ENCODE results near the gene PREX1. TPM values are rescaled to one million over a fixed set of nuclear protein-coding genes. Genes with fewer than 3 reads are reported as not detected.

Gene PREX1
- total RNA-seq, 1 donor from 2014 or later: 248 TPM

DNA sequence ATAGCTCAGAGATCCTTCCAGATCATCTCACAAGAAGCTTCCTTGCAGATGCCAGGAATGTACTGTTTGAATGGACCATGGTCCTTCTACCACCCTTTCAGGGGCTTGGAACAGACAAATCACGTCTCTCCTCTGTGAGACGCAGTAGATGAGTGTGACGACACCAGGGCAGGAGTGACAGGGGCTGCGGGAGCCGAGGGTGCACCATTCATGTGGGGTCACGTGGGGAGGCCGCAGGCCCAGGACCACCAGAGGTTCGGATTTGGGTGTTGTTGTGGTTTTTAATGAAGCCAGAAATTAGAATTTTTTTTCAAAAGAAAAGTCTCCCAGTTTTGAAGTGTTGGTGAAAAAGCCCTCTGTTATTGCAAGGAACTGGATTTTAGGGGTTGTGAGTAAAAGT is 79.2 kb downstream of the PREX1 start:
- H3K36me3 Mint-ChIP-seq (ENCODE audit: low read depth, unreplicated experiment): peaks cover 71% of the 10 kb centered on the region
- DNase-seq (ENCODE audit: low spot score): no peak
- peak overlapping the region; percentile 10 for H3K4me3 Mint-ChIP-seq (ENCODE audit: unreplicated experiment)
- peaks cover 33% of the 10 kb centered on the region for H3K27me3 Mint-ChIP-seq (ENCODE audit: unreplicated experiment)
- peak overlapping the region; percentile 83 for H3K27ac Mint-ChIP-seq (ENCODE audit: unreplicated experiment)
- H3K9me3 Mint-ChIP-seq (ENCODE audit: unreplicated experiment): no peaks in the 10 kb centered on the region
- peaks cover 70% of the 10 kb centered on the region for H3K4me1 Mint-ChIP-seq (ENCODE audit: unreplicated experiment)
- TF ChIP-seq, protein P1, sequence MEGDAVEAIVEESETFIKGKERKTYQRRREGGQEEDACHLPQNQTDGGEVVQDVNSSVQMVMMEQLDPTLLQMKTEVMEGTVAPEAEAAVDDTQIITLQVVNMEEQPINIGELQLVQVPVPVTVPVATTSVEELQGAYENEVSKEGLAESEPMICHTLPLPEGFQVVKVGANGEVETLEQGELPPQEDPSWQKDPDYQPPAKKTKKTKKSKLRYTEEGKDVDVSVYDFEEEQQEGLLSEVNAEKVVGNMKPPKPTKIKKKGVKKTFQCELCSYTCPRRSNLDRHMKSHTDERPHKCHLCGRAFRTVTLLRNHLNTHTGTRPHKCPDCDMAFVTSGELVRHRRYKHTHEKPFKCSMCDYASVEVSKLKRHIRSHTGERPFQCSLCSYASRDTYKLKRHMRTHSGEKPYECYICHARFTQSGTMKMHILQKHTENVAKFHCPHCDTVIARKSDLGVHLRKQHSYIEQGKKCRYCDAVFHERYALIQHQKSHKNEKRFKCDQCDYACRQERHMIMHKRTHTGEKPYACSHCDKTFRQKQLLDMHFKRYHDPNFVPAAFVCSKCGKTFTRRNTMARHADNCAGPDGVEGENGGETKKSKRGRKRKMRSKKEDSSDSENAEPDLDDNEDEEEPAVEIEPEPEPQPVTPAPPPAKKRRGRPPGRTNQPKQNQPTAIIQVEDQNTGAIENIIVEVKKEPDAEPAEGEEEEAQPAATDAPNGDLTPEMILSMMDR (IDR thresholded peaks at IDR 0.05; ENCODE audit: unreplicated experiment): no peak

DNA sequence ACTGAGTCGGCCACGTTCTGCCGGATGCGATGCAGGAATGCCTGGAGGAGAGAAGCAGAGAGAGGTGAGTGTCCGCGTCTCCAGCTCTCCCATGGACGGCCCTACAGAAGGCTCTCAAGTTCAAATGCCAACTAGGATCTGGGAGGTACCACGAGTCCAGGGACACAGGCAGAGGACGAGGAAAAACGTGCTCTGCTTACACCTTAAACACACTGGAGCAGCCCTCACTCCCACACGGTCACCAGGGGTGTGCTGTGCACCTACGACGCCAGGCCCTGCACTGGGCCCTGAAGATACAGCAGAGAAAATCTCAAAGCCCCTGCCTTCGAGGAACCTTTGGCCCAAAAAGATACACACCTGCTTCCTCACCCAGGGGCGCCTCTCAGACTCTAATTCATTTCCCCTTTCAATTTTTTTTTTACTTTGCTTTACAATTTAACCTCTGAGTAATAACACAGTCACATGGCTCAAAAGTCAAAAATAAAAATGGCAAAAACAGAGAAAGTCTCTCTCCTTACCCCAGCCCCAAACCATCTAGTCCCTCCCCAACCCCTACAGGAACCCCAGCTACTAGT is 79.9 kb downstream of the PREX1 start:
- TF ChIP-seq, protein P1 (IDR thresholded peaks at IDR 0.05; ENCODE audit: unreplicated experiment): no peak
- peaks cover 74% of the 10 kb centered on the region for H3K36me3 Mint-ChIP-seq (ENCODE audit: low read depth, unreplicated experiment)
- H3K4me3 Mint-ChIP-seq (ENCODE audit: unreplicated experiment): peak overlapping the region; percentile 10

DNA sequence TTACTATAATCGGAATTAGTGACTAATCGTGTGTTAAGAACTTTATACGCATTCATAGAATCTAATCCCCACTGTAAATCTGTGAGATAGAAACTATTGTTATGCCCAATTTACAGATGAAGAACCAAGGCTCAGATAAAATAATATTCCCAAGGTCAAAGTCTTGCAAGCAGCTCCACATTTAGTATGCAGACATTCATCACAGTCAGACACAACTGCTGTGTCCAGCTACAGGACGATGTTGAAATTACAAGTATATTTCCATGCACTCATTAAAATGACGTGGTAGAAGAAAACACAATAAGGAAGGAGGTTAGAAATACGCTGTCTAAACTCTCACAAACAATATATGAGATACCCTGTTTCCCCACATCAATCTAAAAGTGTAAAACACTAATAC is 82.5 kb downstream of the PREX1 start:
- H3K27ac Mint-ChIP-seq (ENCODE audit: unreplicated experiment): no peak overlapping the region
- H3K27me3 Mint-ChIP-seq (ENCODE audit: unreplicated experiment): peaks cover 27% of the 10 kb centered on the region
- TF ChIP-seq, protein P1 (IDR thresholded peaks at IDR 0.05; ENCODE audit: unreplicated experiment): no peak
- peak overlapping the region; percentile 62 for H3K4me3 Mint-ChIP-seq (ENCODE audit: unreplicated experiment)
- H3K4me1 Mint-ChIP-seq (ENCODE audit: unreplicated experiment): peaks cover 54% of the 10 kb centered on the region
- no peaks in the 10 kb centered on the region for H3K9me3 Mint-ChIP-seq (ENCODE audit: unreplicated experiment)
- H3K36me3 Mint-ChIP-seq (ENCODE audit: low read depth, unreplicated experiment): peaks cover 66% of the 10 kb centered on the region
- no peak for DNase-seq (ENCODE audit: low spot score)

More for the DNA sequence above, 79.9 kb downstream of the PREX1 start:
- Mint-ChIP-seq H3K4me1 (ENCODE audit: unreplicated experiment) (peaks cover 70% of the 10 kb centered on the region), H3K27ac (ENCODE audit: unreplicated experiment) (peak overlapping the region; percentile 83), H3K9me3 (ENCODE audit: unreplicated experiment) (no peaks in the 10 kb centered on the region), H3K27me3 (ENCODE audit: unreplicated experiment) (peaks cover 35% of the 10 kb centered on the region)
- no peak for DNase-seq (ENCODE audit: low spot score)

DNA sequence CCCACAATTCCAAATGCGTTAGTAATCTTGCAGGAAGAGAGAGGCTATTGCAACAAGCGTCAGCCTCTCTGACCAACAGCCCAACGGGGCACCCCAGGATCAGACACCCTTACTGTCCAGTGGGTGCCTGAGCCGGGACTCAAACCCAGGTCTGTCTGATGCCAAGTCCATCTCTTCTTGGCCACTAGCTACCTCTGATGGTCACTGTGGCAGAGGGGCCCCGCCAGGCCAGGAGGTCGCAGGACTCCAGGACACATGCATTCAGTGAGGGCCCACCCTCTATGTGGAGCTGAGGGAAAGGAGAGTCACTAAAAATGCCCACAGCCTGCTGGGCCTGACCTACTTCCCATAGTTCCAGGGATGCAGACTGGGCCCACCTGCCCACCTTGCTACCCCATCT is 83.3 kb downstream of the PREX1 start:
- H3K27me3 Mint-ChIP-seq (ENCODE audit: unreplicated experiment): peaks cover 23% of the 10 kb centered on the region
- H3K4me1 Mint-ChIP-seq (ENCODE audit: unreplicated experiment): peaks cover 48% of the 10 kb centered on the region
- H3K27ac Mint-ChIP-seq (ENCODE audit: unreplicated experiment): no peak overlapping the region
- DNase-seq (ENCODE audit: low spot score): no peak
- H3K4me3 Mint-ChIP-seq (ENCODE audit: unreplicated experiment): no peak overlapping the region
- H3K36me3 Mint-ChIP-seq (ENCODE audit: low read depth, unreplicated experiment): peaks cover 59% of the 10 kb centered on the region
- TF ChIP-seq, protein P1 (IDR thresholded peaks at IDR 0.05; ENCODE audit: unreplicated experiment): no peak
- no peaks in the 10 kb centered on the region for H3K9me3 Mint-ChIP-seq (ENCODE audit: unreplicated experiment)

DNA sequence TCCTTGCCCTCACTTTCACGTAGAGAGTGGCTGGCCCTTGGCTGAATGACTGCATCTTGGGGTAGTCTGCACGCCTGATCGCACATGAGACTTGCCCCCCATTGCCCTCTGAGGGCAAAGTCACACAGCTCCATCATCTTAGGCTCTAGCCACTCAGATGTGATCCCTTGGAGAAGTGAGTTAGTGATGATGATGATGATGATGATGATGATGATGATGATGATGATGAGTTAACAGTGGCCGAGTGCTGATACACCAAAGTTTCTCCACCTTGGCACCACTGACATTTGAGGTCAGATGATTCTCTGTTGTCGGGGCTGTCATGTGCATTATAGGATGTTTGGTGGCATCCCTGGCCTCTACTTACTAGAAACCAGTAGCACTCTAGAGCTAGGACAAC is 84.0 kb downstream of the PREX1 start:
- TF ChIP-seq, protein P1 (IDR thresholded peaks at IDR 0.05; ENCODE audit: unreplicated experiment): no peak
- Mint-ChIP-seq H3K27me3 (ENCODE audit: unreplicated experiment) (peaks cover 22% of the 10 kb centered on the region), H3K27ac (ENCODE audit: unreplicated experiment) (no peak overlapping the region), H3K36me3 (ENCODE audit: low read depth, unreplicated experiment) (peaks cover 60% of the 10 kb centered on the region), H3K4me1 (ENCODE audit: unreplicated experiment) (peaks cover 48% of the 10 kb centered on the region), H3K4me3 (ENCODE audit: unreplicated experiment) (peak overlapping the region; percentile 8), H3K9me3 (ENCODE audit: unreplicated experiment) (no peaks in the 10 kb centered on the region)
- DNase-seq (ENCODE audit: low spot score): no peak
